ENCODE results near the gene STXBP1.

DNA sequence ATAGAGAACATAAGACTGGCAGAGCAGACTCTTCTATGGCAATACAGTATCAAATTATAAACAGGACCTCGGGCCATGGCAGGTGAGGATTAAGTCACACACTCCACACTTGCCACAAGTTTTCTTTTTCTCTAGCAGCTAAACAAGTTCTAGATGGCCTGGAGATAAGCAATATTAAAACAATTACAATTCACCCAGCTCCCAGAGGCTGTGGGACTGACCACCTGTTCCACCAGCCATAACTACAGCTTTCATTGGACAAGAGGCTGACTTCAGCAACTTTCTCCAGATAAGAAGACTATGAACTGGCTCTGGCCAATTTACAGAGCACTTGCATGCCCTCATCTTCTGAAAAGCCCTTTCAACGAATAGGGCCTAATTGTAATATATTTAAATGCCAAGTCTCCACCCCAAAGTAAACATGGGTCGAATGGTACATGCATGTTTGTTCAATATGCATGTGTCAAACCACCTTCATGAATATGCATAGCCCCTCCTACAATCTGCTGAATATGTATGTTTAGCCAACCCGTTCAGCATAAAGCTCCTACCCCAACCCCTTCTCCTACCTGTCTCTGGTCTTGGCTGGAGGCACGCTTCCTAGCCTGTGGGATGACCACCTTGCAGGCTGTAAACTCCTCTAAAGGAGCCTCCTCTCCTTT lies 88.6 kb downstream of the STXBP1 start:
- TF ChIP-seq EGR1 (IDR thresholded peaks at IDR 0.05; ENCODE audit: borderline replicate concordance, low read depth, low read length): no peak
- no peak for TF ChIP-seq SRF (IDR thresholded peaks at IDR 0.05; ENCODE audit: low read depth, low read length)
- no peak for TF ChIP-seq CREB1 (IDR thresholded peaks at IDR 0.05)
- TF ChIP-seq POLR2AphosphoS5 (IDR thresholded peaks at IDR 0.05; ENCODE audit: low read depth, low read length): no peak
